Fibroblast of skin of back (primary cell): Measurements from ENCODE around the gene ZBTB44.
A peak's percentile ranks its signal among the peaks of the same experiment; 100 is the strongest.
"Not testable (repeated sequence)": the region's sequence is repeated elsewhere in the genome, so short reads cannot be mapped to it uniquely, and the experiment has no call there.

Source experiments
- DNase-seq: peaks from one replicate; pipeline ENCODE4 v3.0.0-alpha.2; 2013

ZBTB44 gene

GRCh38 chr11:130197386-130198035 is 117.2 kb downstream of the ZBTB44 start:
- DNase-seq: no peak

- DNase-seq: no peak
Measured at GRCh38 chr11:130194241-130195023, 120.3 kb downstream of the ZBTB44 start.

- DNase-seq: not testable (repeated sequence)
Measured at GRCh38 chr11:130193551-130193950, 121.2 kb downstream of the ZBTB44 start.

- DNase-seq: no peak
Measured at GRCh38 chr11:130192845-130193267, 121.9 kb downstream of the ZBTB44 start.

- no peak for DNase-seq
Measured at GRCh38 chr11:130191896-130192295, 122.8 kb downstream of the ZBTB44 start.

GRCh38 chr11:130190371-130190881 is 124.3 kb downstream of the ZBTB44 start:
- no peak for DNase-seq

- DNase-seq: no peak
Measured at GRCh38 chr11:130189492-130190210, 125.1 kb downstream of the ZBTB44 start.

- no peak for DNase-seq
Measured at GRCh38 chr11:130188585-130189347, 126.0 kb downstream of the ZBTB44 start.

GRCh38 chr11:130188047-130188446 is 126.7 kb downstream of the ZBTB44 start:
- no peak for DNase-seq

- DNase-seq: no peak
Measured at GRCh38 chr11:130187096-130187495, 127.6 kb downstream of the ZBTB44 start.

- no peak for DNase-seq
Measured at GRCh38 chr11:130183878-130184610, 130.7 kb downstream of the ZBTB44 start.

GRCh38 chr11:130181295-130182272 is 133.1 kb downstream of the ZBTB44 start:
- DNase-seq: peak; percentile 76

GRCh38 chr11:130180896-130181294 is 133.8 kb downstream of the ZBTB44 start:
- DNase-seq: no peak

- DNase-seq: no peak
Measured at GRCh38 chr11:130180491-130180890, 134.2 kb downstream of the ZBTB44 start.

GRCh38 chr11:130179396-130180306 is 135.1 kb downstream of the ZBTB44 start:
- DNase-seq: no peak

- DNase-seq: no peak
Measured at GRCh38 chr11:130178441-130179339, 136.0 kb downstream of the ZBTB44 start.

- DNase-seq: no peak
Measured at GRCh38 chr11:130177782-130178181, 136.9 kb downstream of the ZBTB44 start.
